HepG2 (cell line): ENCODE data around the gene CDC42EP4. TPM values are rescaled to one million over a fixed set of nuclear protein-coding genes. Genes with fewer than 3 reads are reported as not detected.
A peak's percentile ranks its signal among the peaks of the same experiment; 100 is the strongest.

ENCODE experiments used
- ARHGAP35 ChIP-seq: sonication (generic); formaldehyde crosslinking; IDR thresholded peaks from 2 replicates; pipeline ENCODE4 v1.9.0; 2022; ENCODE audit warnings: mild to moderate bottlenecking, inconsistent platforms, moderate library complexity, missing genetic modification reagents, borderline replicate concordance
- ZBED4 ChIP-seq: sonication (generic); formaldehyde crosslinking; IDR thresholded peaks from 2 replicates; pipeline ENCODE4 v1.4.0; 2020; ENCODE audit warnings: missing genetic modification reagents, borderline replicate concordance
- ZFX ChIP-seq: sonication (generic); formaldehyde crosslinking; IDR thresholded peaks from 2 replicates; pipeline ENCODE4 v1.4.0; 2020; ENCODE audit warnings: mild to moderate bottlenecking, low read depth, missing genetic modification reagents, moderate library complexity
- polyA plus RNA-seq, 8 experiments: library from polyadenylated mRNA; depleted of rRNA in 3 of 8; stranded (reverse) in 7 of 8; unstranded in 1 of 8; fragments of >200 nt; fragmentation: Illumina TruSeq in 4 of 8; extraction: Trizol in 4 of 8; gene quantifications; 2 replicates each; pipeline versions ENCODE4 v1.2.1 to v1.2.3, GENCODE V29; 2011 to 2016; ENCODE audit warnings: low read depth in 4 of 8, missing spikeins in 1 of 8, mixed read lengths in 1 of 8; ENCODE audit not compliant: insufficient read depth in 1 of 8
- total RNA-seq, 5 experiments: library from RNA; depleted of rRNA; stranded (reverse); fragments of >200 nt; fragmentation: Illumina TruSeq; extraction: Trizol; gene quantifications; 2 replicates each; pipeline ENCODE4 v1.2.3, GENCODE V29; 2016; ENCODE audit warnings: low read depth in 1 of 5
- TF ChIP-seq, protein P1 (sequence below): sonication (generic); formaldehyde crosslinking; IDR thresholded peaks from 2 replicates; pipeline ENCODE4 v1.5.0; 2020; ENCODE audit warnings: mild to moderate bottlenecking, missing genetic modification reagents, borderline replicate concordance
- TF ChIP-seq, protein P2 (sequence below): sonication (generic); formaldehyde crosslinking; IDR thresholded peaks from 2 replicates; pipeline ENCODE4 v1.8.0; 2022; ENCODE audit warnings: missing genetic modification reagents, mild to moderate bottlenecking, moderate library complexity, borderline replicate concordance
- TF ChIP-seq, protein P3 (sequence below), 2 experiments: fragments of 450-650 bp in 1 of 2; sonication (generic) in 1 of 2; formaldehyde crosslinking in 1 of 2; IDR thresholded peaks; 2 replicates each; pipeline versions ENCODE4 v1.6.1 to v1.8.0; 2016 to 2022; ENCODE audit warnings: antibody characterized with exemption in 1 of 2, mild to moderate bottlenecking in 1 of 2, missing genetic modification reagents in 1 of 2

CDC42EP4 gene
- total and polyA plus RNA-seq, 2 of the 13 experiments (the other 11 are each of a cell fraction or from before 2014, with no cell fraction given), result 19.0 to 54.0 TPM

DNA sequence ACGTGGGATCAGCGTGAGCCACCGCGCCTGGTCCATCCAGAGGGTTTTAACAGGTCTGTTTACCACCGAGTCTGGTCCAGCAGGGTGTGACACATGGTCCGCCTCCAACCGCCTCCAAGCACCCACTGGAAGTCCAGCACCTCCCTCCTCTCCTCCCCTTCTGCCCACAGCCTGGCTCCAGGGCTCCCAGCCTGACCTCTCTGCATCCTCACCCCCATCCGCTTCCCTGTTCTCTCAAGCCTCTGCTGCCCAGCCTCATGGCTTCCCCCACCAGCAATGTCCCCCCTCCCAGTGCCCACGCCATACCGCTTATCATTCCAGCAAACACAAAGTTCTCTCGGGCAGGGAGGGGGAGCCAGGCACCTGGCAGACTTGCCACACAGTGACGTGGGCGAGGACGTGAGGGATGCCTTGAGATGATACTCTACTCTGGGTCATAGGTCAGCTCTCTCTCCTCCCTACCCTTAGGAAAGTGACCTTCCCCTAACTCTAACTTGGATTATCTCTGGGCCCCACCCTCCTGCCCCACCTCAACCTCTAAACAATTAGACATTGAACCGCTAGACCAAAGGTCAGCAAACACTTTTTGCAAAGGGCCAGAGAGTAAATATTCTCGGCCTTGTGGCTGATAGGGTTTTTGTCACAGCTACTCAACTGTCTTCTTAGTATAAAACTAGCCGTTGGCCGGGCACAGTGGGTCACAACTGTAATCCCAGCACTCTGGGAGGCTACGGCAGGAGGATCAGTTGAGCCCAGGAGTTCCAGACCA is 23.1 kb downstream of the CDC42EP4 start (continued):
- TF ChIP-seq ZBED4 (CRISPR knock-in tag) (peak; percentile 69; the same call in 1 of the 2 replicates), ARHGAP35 (CRISPR knock-in tag) (peak; percentile 30; the same call in 1 of the 2 replicates), ZFX (CRISPR knock-in tag) (peak; percentile 67)
- TF ChIP-seq, protein P1, sequence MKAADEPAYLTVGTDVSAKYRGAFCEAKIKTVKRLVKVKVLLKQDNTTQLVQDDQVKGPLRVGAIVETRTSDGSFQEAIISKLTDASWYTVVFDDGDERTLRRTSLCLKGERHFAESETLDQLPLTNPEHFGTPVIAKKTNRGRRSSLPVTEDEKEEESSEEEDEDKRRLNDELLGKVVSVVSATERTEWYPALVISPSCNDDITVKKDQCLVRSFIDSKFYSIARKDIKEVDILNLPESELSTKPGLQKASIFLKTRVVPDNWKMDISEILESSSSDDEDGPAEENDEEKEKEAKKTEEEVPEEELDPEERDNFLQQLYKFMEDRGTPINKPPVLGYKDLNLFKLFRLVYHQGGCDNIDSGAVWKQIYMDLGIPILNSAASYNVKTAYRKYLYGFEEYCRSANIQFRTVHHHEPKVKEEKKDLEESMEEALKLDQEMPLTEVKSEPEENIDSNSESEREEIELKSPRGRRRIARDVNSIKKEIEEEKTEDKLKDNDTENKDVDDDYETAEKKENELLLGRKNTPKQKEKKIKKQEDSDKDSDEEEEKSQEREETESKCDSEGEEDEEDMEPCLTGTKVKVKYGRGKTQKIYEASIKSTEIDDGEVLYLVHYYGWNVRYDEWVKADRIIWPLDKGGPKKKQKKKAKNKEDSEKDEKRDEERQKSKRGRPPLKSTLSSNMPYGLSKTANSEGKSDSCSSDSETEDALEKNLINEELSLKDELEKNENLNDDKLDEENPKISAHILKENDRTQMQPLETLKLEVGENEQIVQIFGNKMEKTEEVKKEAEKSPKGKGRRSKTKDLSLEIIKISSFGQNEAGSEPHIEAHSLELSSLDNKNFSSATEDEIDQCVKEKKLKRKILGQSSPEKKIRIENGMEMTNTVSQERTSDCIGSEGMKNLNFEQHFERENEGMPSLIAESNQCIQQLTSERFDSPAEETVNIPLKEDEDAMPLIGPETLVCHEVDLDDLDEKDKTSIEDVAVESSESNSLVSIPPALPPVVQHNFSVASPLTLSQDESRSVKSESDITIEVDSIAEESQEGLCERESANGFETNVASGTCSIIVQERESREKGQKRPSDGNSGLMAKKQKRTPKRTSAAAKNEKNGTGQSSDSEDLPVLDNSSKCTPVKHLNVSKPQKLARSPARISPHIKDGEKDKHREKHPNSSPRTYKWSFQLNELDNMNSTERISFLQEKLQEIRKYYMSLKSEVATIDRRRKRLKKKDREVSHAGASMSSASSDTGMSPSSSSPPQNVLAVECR, result peak; percentile 76; the same call in 1 of the 2 replicates
- TF ChIP-seq, protein P2, sequence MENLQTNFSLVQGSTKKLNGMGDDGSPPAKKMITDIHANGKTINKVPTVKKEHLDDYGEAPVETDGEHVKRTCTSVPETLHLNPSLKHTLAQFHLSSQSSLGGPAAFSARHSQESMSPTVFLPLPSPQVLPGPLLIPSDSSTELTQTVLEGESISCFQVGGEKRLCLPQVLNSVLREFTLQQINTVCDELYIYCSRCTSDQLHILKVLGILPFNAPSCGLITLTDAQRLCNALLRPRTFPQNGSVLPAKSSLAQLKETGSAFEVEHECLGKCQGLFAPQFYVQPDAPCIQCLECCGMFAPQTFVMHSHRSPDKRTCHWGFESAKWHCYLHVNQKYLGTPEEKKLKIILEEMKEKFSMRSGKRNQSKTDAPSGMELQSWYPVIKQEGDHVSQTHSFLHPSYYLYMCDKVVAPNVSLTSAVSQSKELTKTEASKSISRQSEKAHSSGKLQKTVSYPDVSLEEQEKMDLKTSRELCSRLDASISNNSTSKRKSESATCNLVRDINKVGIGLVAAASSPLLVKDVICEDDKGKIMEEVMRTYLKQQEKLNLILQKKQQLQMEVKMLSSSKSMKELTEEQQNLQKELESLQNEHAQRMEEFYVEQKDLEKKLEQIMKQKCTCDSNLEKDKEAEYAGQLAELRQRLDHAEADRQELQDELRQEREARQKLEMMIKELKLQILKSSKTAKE, result peak; percentile 93
- TF ChIP-seq, protein P3, sequence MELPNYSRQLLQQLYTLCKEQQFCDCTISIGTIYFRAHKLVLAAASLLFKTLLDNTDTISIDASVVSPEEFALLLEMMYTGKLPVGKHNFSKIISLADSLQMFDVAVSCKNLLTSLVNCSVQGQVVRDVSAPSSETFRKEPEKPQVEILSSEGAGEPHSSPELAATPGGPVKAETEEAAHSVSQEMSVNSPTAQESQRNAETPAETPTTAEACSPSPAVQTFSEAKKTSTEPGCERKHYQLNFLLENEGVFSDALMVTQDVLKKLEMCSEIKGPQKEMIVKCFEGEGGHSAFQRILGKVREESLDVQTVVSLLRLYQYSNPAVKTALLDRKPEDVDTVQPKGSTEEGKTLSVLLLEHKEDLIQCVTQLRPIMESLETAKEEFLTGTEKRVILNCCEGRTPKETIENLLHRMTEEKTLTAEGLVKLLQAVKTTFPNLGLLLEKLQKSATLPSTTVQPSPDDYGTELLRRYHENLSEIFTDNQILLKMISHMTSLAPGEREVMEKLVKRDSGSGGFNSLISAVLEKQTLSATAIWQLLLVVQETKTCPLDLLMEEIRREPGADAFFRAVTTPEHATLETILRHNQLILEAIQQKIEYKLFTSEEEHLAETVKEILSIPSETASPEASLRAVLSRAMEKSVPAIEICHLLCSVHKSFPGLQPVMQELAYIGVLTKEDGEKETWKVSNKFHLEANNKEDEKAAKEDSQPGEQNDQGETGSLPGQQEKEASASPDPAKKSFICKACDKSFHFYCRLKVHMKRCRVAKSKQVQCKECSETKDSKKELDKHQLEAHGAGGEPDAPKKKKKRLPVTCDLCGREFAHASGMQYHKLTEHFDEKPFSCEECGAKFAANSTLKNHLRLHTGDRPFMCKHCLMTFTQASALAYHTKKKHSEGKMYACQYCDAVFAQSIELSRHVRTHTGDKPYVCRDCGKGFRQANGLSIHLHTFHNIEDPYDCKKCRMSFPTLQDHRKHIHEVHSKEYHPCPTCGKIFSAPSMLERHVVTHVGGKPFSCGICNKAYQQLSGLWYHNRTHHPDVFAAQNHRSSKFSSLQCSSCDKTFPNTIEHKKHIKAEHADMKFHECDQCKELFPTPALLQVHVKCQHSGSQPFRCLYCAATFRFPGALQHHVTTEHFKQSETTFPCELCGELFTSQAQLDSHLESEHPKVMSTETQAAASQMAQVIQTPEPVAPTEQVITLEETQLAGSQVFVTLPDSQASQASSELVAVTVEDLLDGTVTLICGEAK (IDR thresholded peaks at IDR 0.05), result no peak
- TF ChIP-seq, protein P3 (CRISPR knock-in tag; IDR thresholded peaks at IDR 0.05), result peak; percentile 69
